Measurements from ENCODE around the gene FKBP2.

The FKBP2 gene

GRCh38 chr11:64241241-64241490, 271 bp downstream of the FKBP2 start:
- Histone ChIP-seq H3K4me2 (ENCODE audit: low read length) (peak overlapping the region; percentile 68), H4K91ac (ENCODE audit: low read depth, low read length) (peak overlapping the region; percentile 99), H2BK120ac (ENCODE audit: insufficient read depth, low read length, poor library complexity) (peak overlapping the region; percentile 98), H3K9me3 (ENCODE audit: insufficient read depth, low read depth, low read length) (peaks cover 2% of the 10 kb centered on the region), H2BK5ac (ENCODE audit: low read depth, low read length, poor library complexity) (peak overlapping the region; percentile 98), H2AK5ac (ENCODE audit: low read length) (peak overlapping the region; percentile 69), H3K27ac (ENCODE audit: low read depth, low read length) (peak overlapping the region; percentile 95), H3K4me3 (ENCODE audit: low read depth, low read length) (peak overlapping the region; percentile 76), H2AFZ (ENCODE audit: insufficient read depth, low read length, poor library complexity) (peak overlapping the region; percentile 87), H3K9ac (ENCODE audit: low read length) (peak overlapping the region; percentile 68), H4K8ac (ENCODE audit: low read depth, low read length) (peak overlapping the region; percentile 99), H3K27me3 (ENCODE audit: insufficient read depth, low read length) (no peaks in the 10 kb centered on the region), H3K4ac (ENCODE audit: low read depth, low read length) (peak overlapping the region; percentile 97), H3K23ac (ENCODE audit: low read length) (no peak overlapping the region), H3K36me3 (ENCODE audit: control insufficient read depth in 1 of 2, insufficient read depth in 2 of 2, low read length in 2 of 2) (peaks cover 42 to 47% of the 10 kb centered on the region in 2 experiments), H4K12ac (ENCODE audit: low read depth, low read length) (peak overlapping the region; percentile 95), H3K79me1 (ENCODE audit: low read length) (peaks cover 33% of the 10 kb centered on the region), H3K18ac (ENCODE audit: low read length) (peak overlapping the region; percentile 87), H3K14ac (ENCODE audit: low read length) (peak overlapping the region; percentile 98), H3K4me1 (ENCODE audit: control insufficient read depth in 1 of 2, insufficient read depth in 2 of 2, low read length in 2 of 2) (peaks cover 28 to 37% of the 10 kb centered on the region in 2 experiments), H3K79me2 (ENCODE audit: control insufficient read depth, insufficient read depth, low read length, poor library complexity) (peaks cover 27% of the 10 kb centered on the region), H2BK12ac (ENCODE audit: low read length) (no peak overlapping the region)
- DNase-seq = peak; percentile 99 to 100
- WGBS (ENCODE audit: extremely low coverage, insufficient coverage, insufficient read length) = no CpG with 5 or more reads among the region's 24 CpGs

GRCh38 chr11:64241491-64242374, 838 bp downstream of the FKBP2 start:
- peak overlapping the region; percentile 93 for H4K12ac ChIP-seq (ENCODE audit: low read depth, low read length)
- H3K4me3 ChIP-seq (ENCODE audit: low read depth, low read length) = peak overlapping the region; percentile 71
- peak overlapping the region; percentile 93 for H3K4ac ChIP-seq (ENCODE audit: low read depth, low read length)
- H3K9me3 ChIP-seq (ENCODE audit: insufficient read depth, low read depth, low read length) = peaks cover 2% of the 10 kb centered on the region
- H3K14ac ChIP-seq (ENCODE audit: low read length) = peak overlapping the region; percentile 92
- peak overlapping the region; percentile 93 for H4K8ac ChIP-seq (ENCODE audit: low read depth, low read length)
- peak overlapping the region; percentile 95 for H3K27ac ChIP-seq (ENCODE audit: low read depth, low read length)
- H2BK12ac ChIP-seq (ENCODE audit: low read length) = no peak overlapping the region
- H2AFZ ChIP-seq (ENCODE audit: insufficient read depth, low read length, poor library complexity) = peak overlapping the region; percentile 87
- peak overlapping the region; percentile 80 for H2AK5ac ChIP-seq (ENCODE audit: low read length)
- H4K91ac ChIP-seq (ENCODE audit: low read depth, low read length) = peak overlapping the region; percentile 99
- H3K4me1 ChIP-seq (ENCODE audit: control insufficient read depth in 1 of 2, insufficient read depth in 2 of 2, low read length in 2 of 2) = peaks cover 28 to 37% of the 10 kb centered on the region in 2 experiments
- peak in 1 of 2 donors; percentile 41 for DNase-seq
- H3K36me3 ChIP-seq (ENCODE audit: control insufficient read depth in 1 of 2, insufficient read depth in 2 of 2, low read length in 2 of 2) = peaks cover 41 to 47% of the 10 kb centered on the region in 2 experiments
- no peak overlapping the region for H3K23ac ChIP-seq (ENCODE audit: low read length)
- H3K9ac ChIP-seq (ENCODE audit: low read length) = peak overlapping the region; percentile 84
- peak overlapping the region; percentile 94 for H2BK5ac ChIP-seq (ENCODE audit: low read depth, low read length, poor library complexity)
- peak overlapping the region; percentile 96 for H3K18ac ChIP-seq (ENCODE audit: low read length)
- no CpG with 5 or more reads among the region's 63 CpGs for WGBS (ENCODE audit: extremely low coverage, insufficient coverage, insufficient read length)
- peak overlapping the region; percentile 94 for H3K4me2 ChIP-seq (ENCODE audit: low read length)
- H3K27me3 ChIP-seq (ENCODE audit: insufficient read depth, low read length) = no peaks in the 10 kb centered on the region
- H2BK120ac ChIP-seq (ENCODE audit: insufficient read depth, low read length, poor library complexity) = peak overlapping the region; percentile 79
- peaks cover 35% of the 10 kb centered on the region for H3K79me1 ChIP-seq (ENCODE audit: low read length)
- H3K79me2 ChIP-seq (ENCODE audit: control insufficient read depth, insufficient read depth, low read length, poor library complexity) = peaks cover 29% of the 10 kb centered on the region

GRCh38 chr11:64243236-64243854, 2.5 kb downstream of the FKBP2 start:
- no peak overlapping the region for H3K18ac ChIP-seq (ENCODE audit: low read length)
- H3K4me3 ChIP-seq (ENCODE audit: low read depth, low read length) = no peak overlapping the region
- H2BK120ac ChIP-seq (ENCODE audit: insufficient read depth, low read length, poor library complexity) = no peak overlapping the region
- peaks cover 28 to 42% of the 10 kb centered on the region in 2 experiments for H3K4me1 ChIP-seq (ENCODE audit: control insufficient read depth in 1 of 2, insufficient read depth in 2 of 2, low read length in 2 of 2)
- H3K27ac ChIP-seq (ENCODE audit: low read depth, low read length) = peak overlapping the region; percentile 22
- H2BK12ac ChIP-seq (ENCODE audit: low read length) = no peak overlapping the region
- H2AK5ac ChIP-seq (ENCODE audit: low read length) = peak overlapping the region; percentile 18
- peaks cover 44% of the 10 kb centered on the region for H3K79me1 ChIP-seq (ENCODE audit: low read length)
- no peak overlapping the region for H2BK5ac ChIP-seq (ENCODE audit: low read depth, low read length, poor library complexity)
- WGBS (ENCODE audit: extremely low coverage, insufficient coverage, insufficient read length) = no CpG with 5 or more reads among the region's 8 CpGs
- H3K23ac ChIP-seq (ENCODE audit: low read length) = no peak overlapping the region
- peak overlapping the region; percentile 22 for H4K8ac ChIP-seq (ENCODE audit: low read depth, low read length)
- peaks cover 32% of the 10 kb centered on the region for H3K79me2 ChIP-seq (ENCODE audit: control insufficient read depth, insufficient read depth, low read length, poor library complexity)
- peaks cover 28 to 34% of the 10 kb centered on the region in 2 experiments for H3K36me3 ChIP-seq (ENCODE audit: control insufficient read depth in 1 of 2, insufficient read depth in 2 of 2, low read length in 2 of 2)
- H3K14ac ChIP-seq (ENCODE audit: low read length) = no peak overlapping the region
- peak overlapping the region; percentile 17 for H2AFZ ChIP-seq (ENCODE audit: insufficient read depth, low read length, poor library complexity)
- no peak overlapping the region for H3K9ac ChIP-seq (ENCODE audit: low read length)
- no peak overlapping the region for H4K91ac ChIP-seq (ENCODE audit: low read depth, low read length)
- H4K12ac ChIP-seq (ENCODE audit: low read depth, low read length) = no peak overlapping the region
- no peaks in the 10 kb centered on the region for H3K27me3 ChIP-seq (ENCODE audit: insufficient read depth, low read length)
- H3K4me2 ChIP-seq (ENCODE audit: low read length) = no peak overlapping the region
- DNase-seq = no peak
- peaks cover 4% of the 10 kb centered on the region for H3K9me3 ChIP-seq (ENCODE audit: insufficient read depth, low read depth, low read length)
- no peak overlapping the region for H3K4ac ChIP-seq (ENCODE audit: low read depth, low read length)

GRCh38 chr11:64244107-64244506, 3.2 kb downstream of the FKBP2 start:
- no peak overlapping the region for H2AFZ ChIP-seq (ENCODE audit: insufficient read depth, low read length, poor library complexity)
- H3K23ac ChIP-seq (ENCODE audit: low read length) = no peak overlapping the region
- no peak overlapping the region for H3K27ac ChIP-seq (ENCODE audit: low read depth, low read length)
- no peak overlapping the region for H3K9ac ChIP-seq (ENCODE audit: low read length)
- no peak overlapping the region for H3K14ac ChIP-seq (ENCODE audit: low read length)
- no peak overlapping the region for H2BK120ac ChIP-seq (ENCODE audit: insufficient read depth, low read length, poor library complexity)
- no CpG with 5 or more reads among the region's 5 CpGs for WGBS (ENCODE audit: extremely low coverage, insufficient coverage, insufficient read length)
- peaks cover 44% of the 10 kb centered on the region for H3K79me1 ChIP-seq (ENCODE audit: low read length)
- H3K79me2 ChIP-seq (ENCODE audit: control insufficient read depth, insufficient read depth, low read length, poor library complexity) = peaks cover 32% of the 10 kb centered on the region
- no peak overlapping the region for H2AK5ac ChIP-seq (ENCODE audit: low read length)
- H3K4me2 ChIP-seq (ENCODE audit: low read length) = no peak overlapping the region
- H3K4me1 ChIP-seq (ENCODE audit: control insufficient read depth in 1 of 2, insufficient read depth in 2 of 2, low read length in 2 of 2) = peaks cover 28 to 42% of the 10 kb centered on the region in 2 experiments
- peak overlapping the region; percentile 23 for H3K4ac ChIP-seq (ENCODE audit: low read depth, low read length)
- no peak overlapping the region for H3K4me3 ChIP-seq (ENCODE audit: low read depth, low read length)
- H3K9me3 ChIP-seq (ENCODE audit: insufficient read depth, low read depth, low read length) = peaks cover 4% of the 10 kb centered on the region
- no peak overlapping the region for H4K8ac ChIP-seq (ENCODE audit: low read depth, low read length)
- H3K27me3 ChIP-seq (ENCODE audit: insufficient read depth, low read length) = no peaks in the 10 kb centered on the region
- H4K91ac ChIP-seq (ENCODE audit: low read depth, low read length) = no peak overlapping the region
- no peak for DNase-seq
- no peak overlapping the region for H4K12ac ChIP-seq (ENCODE audit: low read depth, low read length)
- H2BK12ac ChIP-seq (ENCODE audit: low read length) = no peak overlapping the region
- H3K36me3 ChIP-seq (ENCODE audit: control insufficient read depth in 1 of 2, insufficient read depth in 2 of 2, low read length in 2 of 2) = peaks cover 20 to 27% of the 10 kb centered on the region in 2 experiments
- no peak overlapping the region for H2BK5ac ChIP-seq (ENCODE audit: low read depth, low read length, poor library complexity)
- H3K18ac ChIP-seq (ENCODE audit: low read length) = peak overlapping the region; percentile 29

All from trophoblast cell (in vitro differentiated cells and primary cell).